Breast epithelium (tissue), 4 donors: ENCODE data around the gene TP53BP1. TPM values are rescaled to one million over a fixed set of nuclear protein-coding genes. Genes with fewer than 3 reads are reported as not detected.
A peak's percentile ranks its signal among the peaks of the same experiment; 100 is the strongest.
"Not testable (repeated sequence)": the region's sequence is repeated elsewhere in the genome, so short reads cannot be mapped to it uniquely, and the experiment has no call there.

ENCODE experiments used
- DNase-seq, 2 donors: peaks; one replicate each; pipeline ENCODE4 v3.0.0-alpha.2; 2019; ENCODE audit warnings: low spot score in 2 of 2
- H3K27ac ChIP-seq, 2 donors: fragments of 200-600 bp; sonication (generic) in 1 of 2; one replicate each; pipeline ENCODE4 v1.5.1; 2016 to 2019; ENCODE audit warnings: mild to moderate bottlenecking in 1 of 2
- H3K27me3 ChIP-seq, 2 donors: fragments of 200-600 bp; sonication (generic) in 1 of 2; one replicate each; pipeline versions ENCODE4 v1.5.1 to v1.6.0; 2017 to 2019; ENCODE audit warnings: control low read depth in 1 of 2, mild to moderate bottlenecking in 1 of 2
- H3K36me3 ChIP-seq: fragments of 200-600 bp; one replicate; pipeline ENCODE4 v1.5.1; 2019
- H3K4me1 ChIP-seq, 2 donors: fragments of 200-600 bp; sonication (generic); one replicate each; pipeline ENCODE4 v1.5.1; 2016 to 2019; ENCODE audit warnings: control low read depth in 1 of 2
- H3K4me3 ChIP-seq, 3 donors: fragments of 200-600 bp; sonication (generic); 1 replicate in 2 of 3; 2 replicates in 1 of 3; pipeline ENCODE4 v1.5.1; 2016 to 2019; ENCODE audit warnings: mild to moderate bottlenecking in 3 of 3, moderate library complexity in 2 of 3
- H3K9me3 ChIP-seq, 2 donors: fragments of 200-600 bp; sonication (generic) in 1 of 2; one replicate each; pipeline ENCODE4 v1.5.1; 2016 to 2019; ENCODE audit warnings: control low read depth in 1 of 2
- CTCF ChIP-seq, 3 donors: fragments of 450-650 bp; IDR thresholded peaks; one replicate each; pipeline ENCODE4 v1.5.1; 2016 to 2017; ENCODE audit warnings: antibody characterized with exemption in 3 of 3, mild to moderate bottlenecking in 3 of 3, moderate library complexity in 3 of 3
- POLR2A ChIP-seq: fragments of 450-650 bp; IDR thresholded peaks from one replicate; pipeline ENCODE4 v1.6.1; 2016; ENCODE audit warnings: antibody characterized with exemption, mild to moderate bottlenecking, moderate library complexity
- POLR2AphosphoS5 ChIP-seq, 3 donors: sonication (generic); formaldehyde crosslinking; IDR thresholded peaks; one replicate each; pipeline ENCODE4 v1.6.1; 2017; ENCODE audit warnings: antibody characterized with exemption in 3 of 3
- intact Hi-C: fragments of 100-400 bp; cut with DNase I; formaldehyde crosslinking; loops from one replicate; pipeline ENCODE4 v1.15.1; 2023; ENCODE audit warnings: low total_unique reads
- total RNA-seq, 3 donors: library from RNA; depleted of rRNA; stranded (reverse); fragments of >200 nt; gene quantifications; one replicate each; pipeline ENCODE4 v1.1.0, GENCODE V29; 2016

Gene TP53BP1
- total RNA-seq: 10 to 100 TPM; 30.1 to 65.5 (median 60.9) TPM

GRCh38 chr15:43492673-43493601, at the start of gene TP53BP1:
Gene TP53BP1 (minus strand): TSS chr15:43493156. CDS start chr15:43493043, 113 bp downstream.
- H3K4me3 ChIP-seq: peak within 1 kb of the TSS; percentile 81 to 90 (median 82)
- no peaks in the 10 kb centered on the region for H3K9me3 ChIP-seq
- H3K27ac ChIP-seq: peak within 1 kb of the TSS; percentile 91 to 94
- peak; percentile 95 to 96 for DNase-seq
- H3K27me3 ChIP-seq: no peaks in the 10 kb centered on the region
- peak in 2 of 3 donors; percentile 70 to 88 for TF ChIP-seq POLR2AphosphoS5 (IDR thresholded peaks at IDR 0.05)
- TF ChIP-seq POLR2A: no peak
- intact Hi-C loops: no loop called here
- H3K36me3 ChIP-seq: no peaks in the 10 kb centered on the region
- peaks cover 0 to 10% of the 10 kb centered on the region in 2 donors for H3K4me1 ChIP-seq

- Histone ChIP-seq H3K36me3 (no peaks in the 10 kb centered on the region), H3K27me3 (no peaks in the 10 kb centered on the region), H3K27ac (no peak overlapping the region), H3K9me3 (no peaks in the 10 kb centered on the region), H3K4me3 (no peak overlapping the region), H3K4me1 (no peaks in the 10 kb centered on the region)
- DNase-seq: no peak
- intact Hi-C loops: no loop called here
- TF ChIP-seq POLR2AphosphoS5 (IDR thresholded peaks at IDR 0.05) (no peak), POLR2A (no peak), CTCF (IDR thresholded peaks at IDR 0.05) (no peak)
Measured at GRCh38 chr15:43541785-43542184, 48.8 kb upstream of the TP53BP1 start.

- no peak overlapping the region for H3K27ac ChIP-seq
- H3K36me3 ChIP-seq: no peaks in the 10 kb centered on the region
- H3K27me3 ChIP-seq: no peaks in the 10 kb centered on the region
- no peak overlapping the region for H3K4me3 ChIP-seq
- no peak for DNase-seq
- no peaks in the 10 kb centered on the region for H3K4me1 ChIP-seq
- TF ChIP-seq CTCF (IDR thresholded peaks at IDR 0.05) (no peak), POLR2A (no peak), POLR2AphosphoS5 (IDR thresholded peaks at IDR 0.05) (no peak)
- no peaks in the 10 kb centered on the region for H3K9me3 ChIP-seq
- intact Hi-C loops: no loop called here
Measured at GRCh38 chr15:43538091-43538490, 45.1 kb upstream of the TP53BP1 start.

- no peak for TF ChIP-seq POLR2A
- TF ChIP-seq POLR2AphosphoS5 (IDR thresholded peaks at IDR 0.05): no peak
- TF ChIP-seq CTCF (IDR thresholded peaks at IDR 0.05): no peak
- H3K27ac ChIP-seq: no peak overlapping the region
- no peaks in the 10 kb centered on the region for H3K27me3 ChIP-seq
- intact Hi-C loops: no loop called here
- no peaks in the 10 kb centered on the region for H3K9me3 ChIP-seq
- no peaks in the 10 kb centered on the region for H3K4me1 ChIP-seq
- H3K4me3 ChIP-seq: no peak overlapping the region
- no peaks in the 10 kb centered on the region for H3K36me3 ChIP-seq
- DNase-seq: no peak
Measured at GRCh38 chr15:43534897-43535296, 41.9 kb upstream of the TP53BP1 start.

- DNase-seq: not testable (repeated sequence)
Measured at GRCh38 chr15:43532826-43533225, 39.9 kb upstream of the TP53BP1 start.

GRCh38 chr15:43531018-43531670, 38.2 kb upstream of the TP53BP1 start:
- no peak overlapping the region for H3K4me3 ChIP-seq
- intact Hi-C loops: no loop called here
- H3K27ac ChIP-seq: no peak overlapping the region
- H3K4me1 ChIP-seq: no peaks in the 10 kb centered on the region
- no peak for DNase-seq
- no peaks in the 10 kb centered on the region for H3K27me3 ChIP-seq
- H3K36me3 ChIP-seq: no peaks in the 10 kb centered on the region
- no peak for TF ChIP-seq CTCF (IDR thresholded peaks at IDR 0.05)
- no peaks in the 10 kb centered on the region for H3K9me3 ChIP-seq

More at GRCh38 chr15:43532826-43533225, 39.9 kb upstream of the TP53BP1 start:
- H3K27me3 ChIP-seq, H3K9me3 ChIP-seq, H3K27ac ChIP-seq, H3K36me3 ChIP-seq, H3K4me1 ChIP-seq, H3K4me3 ChIP-seq, intact Hi-C loops: not testable (repeated sequence)
